Mesothelial cell of epicardium (in vitro differentiated cells): ENCODE measurements around the gene FAM107B. TPM values are rescaled to one million over a fixed set of nuclear protein-coding genes. Genes with fewer than 3 reads are reported as not detected.

Experiments
- DNase-seq, 2 experiments: peaks; one replicate each; pipeline ENCODE4 v3.0.0; 2021; ENCODE audit warnings: low spot score in 2 of 2; ENCODE audit not compliant: unreplicated experiment in 2 of 2
- H3K27ac Mint-ChIP-seq: 2 replicates; pipeline ENCODE4 v1.8.0; 2021; ENCODE audit warnings: mixed read lengths
- H3K27me3 Mint-ChIP-seq: 2 replicates; pipeline ENCODE4 v1.8.0; 2021; ENCODE audit warnings: low read depth, mixed read lengths
- H3K36me3 Mint-ChIP-seq: 2 replicates; pipeline ENCODE4 v1.8.0; 2021; ENCODE audit warnings: mixed read lengths
- H3K4me1 Mint-ChIP-seq: 2 replicates; pipeline ENCODE4 v1.8.0; 2021; ENCODE audit warnings: mixed read lengths
- H3K4me3 Mint-ChIP-seq: 2 replicates; pipeline ENCODE4 v1.8.0; 2021; ENCODE audit warnings: mild to moderate bottlenecking, moderate library complexity, mixed read lengths
- H3K9me3 Mint-ChIP-seq: 2 replicates; pipeline ENCODE4 v1.8.0; 2021; ENCODE audit warnings: mixed read lengths
- CTCF ChIP-seq: fragments of 200-600 bp; sonication (generic); IDR thresholded peaks from one replicate; pipeline ENCODE4 v1.5.0; 2021; ENCODE audit warnings: antibody characterized with exemption; ENCODE audit not compliant: unreplicated experiment
- total RNA-seq: library from RNA; stranded (reverse); gene quantifications from 3 replicates; pipeline ENCODE4 v1.2.1, GENCODE V29; 2021

Gene FAM107B
- total RNA-seq, 1 donor from 2014 or later: 23.5 TPM

GRCh38 chr10:14535457-14536130 is 239.1 kb downstream of the FAM107B start:
- TF ChIP-seq CTCF: no peak
- no peaks in the 10 kb centered on the region for H3K36me3 Mint-ChIP-seq
- peaks cover 27% of the 10 kb centered on the region for H3K4me1 Mint-ChIP-seq
- no peak overlapping the region for H3K4me3 Mint-ChIP-seq
- DNase-seq: no peak
- H3K27ac Mint-ChIP-seq: peak overlapping the region; percentile 32
- H3K9me3 Mint-ChIP-seq: no peaks in the 10 kb centered on the region
- no peaks in the 10 kb centered on the region for H3K27me3 Mint-ChIP-seq

GRCh38 chr10:14534152-14534551 is 240.5 kb downstream of the FAM107B start:
- H3K4me1 Mint-ChIP-seq: peaks cover 28% of the 10 kb centered on the region
- no peak overlapping the region for H3K4me3 Mint-ChIP-seq
- peaks cover 1% of the 10 kb centered on the region for H3K36me3 Mint-ChIP-seq
- H3K27me3 Mint-ChIP-seq: no peaks in the 10 kb centered on the region
- H3K9me3 Mint-ChIP-seq: no peaks in the 10 kb centered on the region
- no peak for TF ChIP-seq CTCF
- DNase-seq: no peak
- H3K27ac Mint-ChIP-seq: no peak overlapping the region

DNA sequence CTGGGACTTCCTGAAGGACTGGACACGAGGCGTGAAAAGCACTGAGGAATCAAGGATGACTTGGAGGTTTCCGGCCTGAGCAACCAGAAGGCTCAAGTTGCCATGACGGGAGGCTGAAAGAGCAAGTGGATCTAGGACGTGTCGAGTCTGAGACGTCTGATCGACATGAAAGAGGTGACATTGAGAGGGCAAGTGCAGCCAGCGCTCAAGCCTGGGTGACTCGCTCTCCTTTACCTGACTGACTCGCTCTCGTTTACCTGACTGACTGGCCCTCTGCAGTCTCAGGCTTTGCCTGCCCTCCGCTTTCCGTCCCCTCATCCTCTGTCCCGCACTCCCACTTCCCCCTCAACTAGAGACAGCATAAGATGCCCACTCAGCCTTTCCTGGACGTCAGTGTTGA is 241.4 kb downstream of the FAM107B start:
- H3K27me3 Mint-ChIP-seq: no peaks in the 10 kb centered on the region
- no peak overlapping the region for H3K4me3 Mint-ChIP-seq

GRCh38 chr10:14532473-14533251 is 242.0 kb downstream of the FAM107B start:
- peaks cover 28% of the 10 kb centered on the region for H3K4me1 Mint-ChIP-seq
- DNase-seq: no peak
- peaks cover 4% of the 10 kb centered on the region for H3K36me3 Mint-ChIP-seq
- H3K4me3 Mint-ChIP-seq: no peak overlapping the region
- TF ChIP-seq CTCF: no peak
- H3K27ac Mint-ChIP-seq: no peak overlapping the region
- no peaks in the 10 kb centered on the region for H3K9me3 Mint-ChIP-seq
- H3K27me3 Mint-ChIP-seq: no peaks in the 10 kb centered on the region

More for the DNA sequence above, 241.4 kb downstream of the FAM107B start:
- no peak for DNase-seq
- Mint-ChIP-seq H3K27ac (no peak overlapping the region), H3K4me1 (peaks cover 28% of the 10 kb centered on the region), H3K36me3 (peaks cover 4% of the 10 kb centered on the region), H3K9me3 (no peaks in the 10 kb centered on the region)
- no peak for TF ChIP-seq CTCF

- no peak for TF ChIP-seq CTCF
- H3K9me3 Mint-ChIP-seq: no peaks in the 10 kb centered on the region
These were observed 242.7 kb downstream of the FAM107B start for GRCh38 chr10:14531974-14532373.

More at GRCh38 chr10:14531974-14532373, 242.7 kb downstream of the FAM107B start:
- DNase-seq: no peak
- H3K4me1 Mint-ChIP-seq: peaks cover 28% of the 10 kb centered on the region
- H3K4me3 Mint-ChIP-seq: no peak overlapping the region
- no peaks in the 10 kb centered on the region for H3K27me3 Mint-ChIP-seq
- H3K36me3 Mint-ChIP-seq: peaks cover 7% of the 10 kb centered on the region
- no peak overlapping the region for H3K27ac Mint-ChIP-seq
